GM03348 (cell line): Measurements from ENCODE around the gene SNX20.

Source experiments
- DNase-seq: peaks from one replicate; pipeline ENCODE4 v3.0.0; 2012; ENCODE audit warnings: low spot score

The SNX20 gene

DNA sequence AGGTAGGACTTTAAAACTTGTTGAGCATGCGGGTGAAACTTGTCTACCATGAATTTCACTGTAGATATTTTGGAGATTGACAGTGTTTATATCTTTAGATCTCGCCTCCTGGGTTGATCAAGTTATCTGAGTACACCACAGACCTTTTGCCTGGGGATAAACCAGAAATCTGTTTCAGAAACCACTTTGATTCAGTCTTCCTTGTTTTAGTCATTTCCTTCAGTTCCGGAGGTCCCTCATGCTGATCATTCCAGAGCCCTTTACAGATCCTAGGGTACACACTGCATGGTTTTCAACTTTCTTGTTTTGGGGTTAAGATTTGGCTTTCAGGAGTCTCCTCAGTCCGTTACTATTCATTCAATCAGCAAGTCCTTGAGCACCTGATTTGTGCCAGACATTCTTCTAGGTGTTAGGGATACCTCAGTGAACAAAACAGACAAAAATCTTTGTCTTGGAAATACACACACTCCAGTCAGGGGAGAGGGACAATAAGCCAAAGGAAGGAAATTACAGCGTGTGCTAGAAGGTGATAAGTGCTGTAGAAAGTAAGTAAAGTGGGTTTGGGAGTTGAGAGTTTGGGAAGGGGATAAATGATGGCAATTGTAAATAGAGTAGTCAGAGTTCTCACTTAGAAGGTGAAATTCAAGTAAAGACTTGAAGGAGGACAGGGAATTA lies 24.5 kb upstream of the SNX20 start:
- DNase-seq, result no peak

DNA sequence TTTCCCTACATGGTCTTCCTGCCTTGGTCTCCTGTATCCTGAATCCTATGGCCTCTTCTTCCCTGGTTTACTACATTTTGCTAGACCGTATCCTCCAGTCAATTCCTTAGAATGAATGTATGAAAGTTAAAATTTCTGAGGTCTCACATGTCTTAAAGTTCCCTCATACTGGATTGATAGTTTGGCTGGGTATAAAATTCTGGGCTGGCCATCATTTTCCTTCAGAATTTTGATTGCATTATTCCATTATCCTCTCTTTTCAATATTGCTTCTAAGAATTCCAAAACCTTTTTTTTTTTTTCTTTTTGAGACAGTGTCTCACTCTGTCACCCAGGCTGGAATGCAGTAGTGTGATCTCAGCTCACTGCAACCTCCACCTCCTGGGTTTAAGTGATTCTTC lies 23.1 kb upstream of the SNX20 start:
- DNase-seq, result no peak

DNA sequence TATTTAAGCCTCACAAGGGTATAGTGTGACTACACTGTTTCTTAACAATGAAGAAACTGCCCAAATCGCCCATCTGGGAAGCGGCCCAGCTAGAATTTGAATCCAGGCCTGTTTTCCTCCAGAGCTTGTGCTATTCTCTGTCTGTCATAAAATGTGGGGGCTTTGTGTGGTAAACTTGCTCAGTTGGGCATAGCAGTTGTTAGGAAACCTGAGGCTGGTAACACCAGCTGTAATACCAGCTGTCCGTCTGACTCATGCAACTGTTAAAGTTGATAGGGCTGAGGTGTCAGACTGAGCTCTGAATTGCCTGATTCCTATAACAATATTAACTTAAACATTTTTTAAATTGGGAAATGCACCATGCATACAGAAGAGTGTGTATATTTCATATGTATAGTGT lies 21.6 kb upstream of the SNX20 start:
- DNase-seq, result no peak

DNA sequence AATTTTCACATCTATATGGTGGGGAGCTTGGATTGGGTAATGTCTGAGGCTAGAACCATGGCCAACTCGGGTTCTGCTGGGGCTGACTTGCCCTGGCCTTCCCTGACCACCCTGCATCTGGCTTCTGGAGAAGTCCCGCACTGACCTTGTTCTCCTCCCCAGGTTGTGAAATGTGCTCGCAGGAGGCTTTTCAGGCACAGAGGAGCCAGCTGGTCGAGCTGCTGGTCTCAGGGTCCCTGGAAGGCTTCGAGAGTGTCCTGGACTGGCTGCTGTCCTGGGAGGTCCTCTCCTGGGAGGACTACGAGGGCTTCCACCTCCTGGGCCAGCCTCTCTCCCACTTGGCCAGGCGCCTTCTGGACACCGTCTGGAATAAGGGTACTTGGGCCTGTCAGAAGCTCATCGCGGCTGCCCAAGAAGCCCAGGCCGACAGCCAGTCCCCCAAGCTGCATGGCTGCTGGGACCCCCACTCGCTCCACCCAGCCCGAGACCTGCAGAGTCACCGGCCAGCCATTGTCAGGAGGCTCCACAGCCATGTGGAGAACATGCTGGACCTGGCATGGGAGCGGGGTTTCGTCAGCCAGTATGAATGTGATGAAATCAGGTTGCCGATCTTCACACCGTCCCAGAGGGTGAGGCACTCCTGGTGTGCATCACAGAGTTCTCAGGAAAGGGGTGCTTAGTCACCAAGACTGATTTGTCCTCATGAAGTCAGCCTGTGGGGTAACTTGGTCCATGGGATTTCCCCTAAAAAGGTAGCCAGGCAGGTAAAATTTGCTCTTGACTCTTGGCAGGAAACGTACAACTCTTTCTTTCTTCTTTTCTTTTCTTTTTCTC lies 18.4 kb upstream of the SNX20 start:
- DNase-seq, result no peak

DNA sequence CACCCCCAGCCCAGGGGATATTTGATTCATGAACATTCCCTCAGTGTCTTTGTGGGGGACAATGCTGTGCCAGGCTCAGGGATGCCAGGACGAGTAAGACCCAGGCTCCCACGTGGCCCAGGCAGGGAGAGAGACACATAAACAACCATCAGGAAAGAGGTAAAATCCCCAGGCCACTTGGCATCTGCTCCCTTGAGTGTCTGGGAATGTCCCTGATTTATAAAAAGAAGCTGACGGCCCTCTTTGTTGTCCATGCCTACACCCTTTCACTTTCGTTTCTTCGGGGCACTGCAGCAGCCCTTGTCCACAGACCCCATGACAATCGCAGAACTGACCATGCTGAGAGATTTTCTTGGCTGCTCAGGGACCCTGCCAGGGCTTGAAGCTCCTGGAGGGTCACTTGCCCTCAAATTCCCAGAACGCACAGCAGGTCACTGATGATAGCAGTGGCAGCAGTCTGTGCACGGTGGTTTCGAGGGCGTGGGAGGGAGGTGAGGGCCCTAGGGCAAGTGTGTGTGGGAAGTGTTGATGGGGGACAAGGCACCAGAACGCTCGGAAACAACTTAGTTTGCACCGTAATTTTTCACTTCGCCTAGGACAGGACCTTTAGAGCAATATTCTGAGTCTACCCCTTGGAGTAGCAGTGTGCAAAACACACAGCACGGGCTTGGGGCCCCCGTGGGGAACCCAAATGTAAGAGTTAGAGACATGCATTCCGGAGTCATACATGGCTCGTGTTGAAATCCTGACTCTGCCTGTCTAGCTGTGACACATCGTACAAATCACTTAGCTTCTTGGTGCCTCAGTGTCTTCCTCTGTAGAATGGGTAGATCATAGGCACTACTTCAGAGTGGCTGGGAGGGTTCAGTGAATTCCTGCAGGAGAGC lies 17.0 kb upstream of the SNX20 start:
- no peak for DNase-seq

DNA sequence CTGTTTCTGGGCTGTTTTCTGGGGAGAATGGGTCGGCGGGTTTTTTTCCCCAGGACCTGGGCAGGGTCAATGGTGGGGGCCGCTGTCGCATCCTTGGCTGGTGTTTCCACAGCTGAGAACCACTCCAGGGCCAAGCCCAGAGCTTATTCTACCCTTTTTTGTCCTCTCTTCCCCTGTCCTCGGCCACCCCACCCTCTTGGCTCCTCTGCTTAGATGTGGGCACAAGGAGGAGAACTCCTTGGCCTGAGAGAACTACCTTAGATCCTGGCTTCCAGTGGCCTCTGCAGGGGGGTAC lies 16.3 kb upstream of the SNX20 start:
- no peak for DNase-seq

DNA sequence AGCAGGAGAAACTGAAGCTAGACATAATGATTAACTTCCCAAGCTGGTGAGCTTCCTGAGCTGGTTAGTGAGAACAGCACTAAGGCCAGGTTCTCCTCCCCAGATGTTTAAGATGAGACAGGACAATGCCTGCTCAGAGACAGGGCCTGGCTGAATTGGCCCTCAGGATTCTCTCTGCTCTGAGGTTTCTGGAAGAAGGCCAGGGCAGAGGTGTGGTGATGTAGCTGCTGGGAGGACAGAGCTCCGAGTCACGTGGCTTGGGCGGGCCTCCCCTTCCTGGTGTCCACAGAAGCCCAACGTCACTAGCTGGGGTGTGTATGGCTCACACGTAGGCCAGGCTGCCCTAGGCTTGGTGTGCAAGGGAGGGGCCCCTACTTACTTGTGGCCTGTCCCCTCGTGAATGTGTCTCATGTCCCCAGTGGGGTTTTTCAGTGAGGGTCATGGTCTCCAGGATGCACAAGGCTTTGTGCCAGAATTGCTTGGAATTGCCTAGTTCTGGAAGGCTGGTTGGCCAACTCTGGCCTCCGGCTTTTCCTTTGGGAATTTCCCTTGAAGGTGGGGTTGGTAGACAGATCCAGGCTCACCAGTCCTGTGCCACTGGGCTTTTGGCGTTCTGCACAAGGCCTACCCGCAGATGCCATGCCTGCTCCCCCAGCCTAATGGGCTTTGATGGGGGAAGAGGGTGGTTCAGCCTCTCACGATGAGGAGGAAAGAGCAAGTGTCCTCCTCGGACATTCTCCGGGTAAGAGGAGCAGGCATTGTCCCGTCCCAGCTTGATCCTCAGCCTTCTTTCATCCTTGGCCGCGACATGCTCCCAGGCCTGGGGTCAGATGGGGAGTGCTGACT lies 15.7 kb upstream of the SNX20 start:
- peak; percentile 31 for DNase-seq

DNA sequence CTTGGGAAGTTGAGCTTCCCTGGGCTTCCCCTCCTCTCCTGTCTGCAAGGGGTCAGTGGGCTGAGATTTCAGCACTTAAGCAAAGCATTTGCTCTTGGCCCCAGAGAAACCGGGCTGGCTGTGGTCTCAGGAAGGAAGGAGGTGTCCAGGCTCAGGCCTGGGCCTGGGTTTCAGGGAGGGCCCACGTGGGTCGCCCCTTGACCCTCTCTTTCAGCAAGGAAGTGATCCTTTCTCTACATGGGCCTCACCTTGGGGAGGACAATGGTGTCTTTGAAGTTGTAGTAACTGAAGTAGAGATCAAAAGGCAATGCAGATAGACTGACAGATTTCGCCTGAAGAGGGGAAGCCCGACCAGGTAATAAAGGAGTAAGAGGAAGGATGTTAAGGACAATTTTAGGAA lies 15.0 kb upstream of the SNX20 start:
- DNase-seq, result no peak

DNA sequence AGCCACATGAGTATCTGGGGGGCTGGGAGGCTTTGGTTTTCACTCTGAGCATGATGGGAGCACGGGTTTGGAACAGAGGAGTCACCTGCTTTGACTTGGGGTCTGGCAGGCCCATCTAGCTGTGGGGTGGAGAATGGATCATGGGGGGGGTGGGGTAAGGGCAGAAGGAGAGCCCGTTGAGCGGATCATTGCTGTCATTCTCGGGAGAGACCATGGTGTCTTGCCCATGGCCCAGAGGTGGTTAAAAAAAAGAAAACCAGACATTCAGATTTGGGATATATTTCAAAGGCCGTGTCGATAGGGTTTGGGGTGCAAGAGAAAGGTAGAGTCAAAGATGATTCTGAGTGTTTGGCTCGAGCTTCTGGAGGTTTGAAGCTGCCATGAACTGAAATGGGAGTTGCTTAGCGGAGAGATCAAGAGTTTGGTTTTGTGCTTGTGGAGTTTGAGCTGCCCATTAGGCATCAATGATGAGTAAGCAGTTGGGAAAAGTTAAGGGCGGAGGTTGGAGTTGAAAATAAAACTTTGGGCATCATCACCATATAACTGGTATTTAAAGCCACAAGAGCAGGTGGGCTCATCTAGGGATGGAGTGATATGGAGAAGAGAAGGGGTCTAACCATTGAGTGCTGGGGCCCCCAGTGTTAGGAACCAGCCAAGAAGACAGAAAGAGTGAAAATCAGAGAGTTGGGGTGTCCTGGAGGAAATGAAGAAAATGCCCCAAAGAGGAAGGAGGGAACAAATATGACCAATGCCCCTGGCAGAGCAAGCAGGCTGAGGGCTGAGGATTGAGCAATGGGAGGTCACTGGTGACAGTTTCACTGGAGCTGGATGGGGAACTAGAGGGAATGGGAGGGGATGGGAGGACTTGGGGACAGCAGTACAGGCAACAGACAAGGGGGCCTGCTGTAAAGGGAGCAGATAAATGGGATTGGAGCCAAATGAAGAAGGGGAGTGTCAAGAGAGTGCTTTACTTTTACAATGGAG lies 14.2 kb upstream of the SNX20 start:
- DNase-seq, result no peak

DNA sequence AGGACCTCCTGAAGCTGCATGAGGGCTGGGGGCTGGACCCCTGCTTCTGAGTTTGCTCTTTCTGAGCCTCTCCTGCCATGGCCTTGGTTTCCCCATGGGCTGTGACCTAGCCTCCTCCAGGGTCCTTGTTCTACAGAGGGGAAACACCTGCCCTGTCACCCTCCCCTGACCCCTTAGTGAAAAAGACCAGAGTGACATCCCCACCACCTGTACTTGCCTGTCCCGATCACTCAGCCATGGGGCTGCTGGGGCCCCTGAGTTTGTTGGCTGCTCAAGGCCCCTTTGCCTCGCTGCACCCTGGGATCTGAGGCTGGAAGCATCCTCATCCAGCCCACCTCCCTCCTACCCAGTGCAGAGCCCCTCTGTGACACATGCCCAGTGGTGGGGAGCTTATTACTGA lies 13.1 kb upstream of the SNX20 start:
- no peak for DNase-seq

DNA sequence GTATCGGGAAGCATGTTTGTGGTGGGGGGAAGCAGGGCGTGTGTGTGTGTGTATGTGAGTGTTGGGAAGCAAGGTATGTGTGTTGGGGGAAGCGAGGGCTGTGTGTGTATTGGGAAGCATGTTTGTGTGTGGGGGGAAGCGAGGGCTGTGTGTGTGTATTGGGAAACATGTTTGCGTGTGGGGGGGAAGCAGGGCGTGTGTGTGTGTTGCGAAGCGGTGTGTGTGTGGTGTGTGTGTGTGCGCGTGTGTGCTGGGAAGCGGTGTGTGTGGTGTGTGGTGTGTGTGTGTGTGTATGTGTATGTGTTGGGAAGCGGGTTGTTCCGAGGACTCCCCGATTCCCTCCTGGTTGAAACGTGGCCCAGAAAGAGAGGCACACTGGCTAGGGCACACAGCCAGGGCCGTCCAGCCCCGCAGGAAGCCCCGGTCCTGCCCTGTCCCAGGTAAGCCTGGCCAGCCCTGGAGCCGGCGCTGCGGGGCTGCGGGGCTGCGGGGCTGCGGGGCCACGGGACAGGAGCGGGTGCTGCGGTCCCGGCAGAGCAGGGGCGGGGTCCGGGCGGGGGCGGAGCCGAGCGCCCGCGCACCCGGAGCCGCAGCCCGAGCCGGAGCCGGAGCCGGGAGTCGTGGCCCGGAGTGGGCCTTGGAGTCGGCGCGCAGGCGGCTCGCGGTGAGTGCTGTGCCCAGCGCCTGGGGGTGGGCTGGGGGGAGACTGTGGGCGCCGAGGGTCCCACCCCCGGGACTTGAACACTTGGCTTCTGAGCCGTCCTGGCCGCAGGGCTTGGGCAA lies 12.1 kb upstream of the SNX20 start, which contains the start of gene NOD2:
Gene NOD2, plus strand, starts transcription at position 608 of the 783 bp plus-strand sequence. CDS start 5,890 bp downstream, outside the sequence.
- peak; percentile 76 for DNase-seq

DNA sequence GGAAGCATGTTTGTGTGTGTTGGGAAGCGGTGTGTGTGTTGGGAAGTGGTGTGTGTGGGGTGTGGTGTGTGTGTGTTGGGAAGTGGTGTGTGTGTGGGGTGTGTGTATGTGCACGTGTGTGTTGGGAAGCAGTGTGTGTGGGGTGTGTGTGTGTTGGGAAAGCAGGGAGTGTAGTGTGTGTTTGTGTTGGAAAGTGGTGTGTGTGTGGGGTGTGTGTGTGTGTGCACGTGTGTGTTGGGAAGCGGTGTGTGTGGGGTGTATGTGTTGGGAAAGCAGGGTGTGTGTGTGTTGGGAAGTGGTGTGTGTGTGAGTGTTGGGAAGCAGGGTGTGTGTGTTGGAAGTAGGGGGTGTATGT lies 11.5 kb upstream of the SNX20 start:
- DNase-seq, result no peak

DNA sequence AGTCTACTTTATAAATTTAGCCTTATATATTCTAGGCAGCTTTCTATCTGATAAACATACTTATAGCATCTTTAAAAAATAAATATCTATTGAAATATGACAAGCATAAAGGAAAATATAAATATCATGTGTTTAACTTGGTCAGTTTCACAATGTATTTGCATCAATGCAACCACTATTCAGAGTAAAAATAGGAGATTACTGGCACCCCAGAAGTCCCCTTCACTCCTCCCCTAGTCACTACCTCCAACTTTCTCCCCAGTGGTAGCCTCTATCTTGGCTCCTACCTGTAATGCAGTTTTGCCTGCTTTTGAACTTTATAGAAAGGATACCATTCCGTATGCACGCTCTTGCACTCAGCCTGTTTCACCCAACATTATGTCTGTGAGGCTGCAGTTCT lies 9.1 kb upstream of the SNX20 start:
- no peak for DNase-seq

DNA sequence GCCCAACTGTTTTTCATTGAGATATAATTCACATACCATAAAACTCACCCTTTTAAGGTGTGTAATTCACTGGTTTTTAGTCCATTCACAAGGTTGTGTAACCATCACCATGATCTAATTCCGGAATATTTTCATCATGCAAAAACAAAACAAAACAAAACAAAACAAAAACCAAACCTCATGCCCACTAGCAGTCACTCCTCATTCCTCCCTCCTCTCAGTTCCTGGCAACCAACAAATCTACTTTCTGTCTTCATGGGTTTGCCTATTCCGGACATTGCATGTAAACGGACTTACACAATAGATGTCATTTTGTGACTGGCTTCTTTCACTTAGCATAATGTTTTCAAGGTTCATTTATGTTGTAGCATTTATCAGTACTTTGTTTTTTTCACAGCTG lies 7.8 kb upstream of the SNX20 start:
- no peak for DNase-seq

DNA sequence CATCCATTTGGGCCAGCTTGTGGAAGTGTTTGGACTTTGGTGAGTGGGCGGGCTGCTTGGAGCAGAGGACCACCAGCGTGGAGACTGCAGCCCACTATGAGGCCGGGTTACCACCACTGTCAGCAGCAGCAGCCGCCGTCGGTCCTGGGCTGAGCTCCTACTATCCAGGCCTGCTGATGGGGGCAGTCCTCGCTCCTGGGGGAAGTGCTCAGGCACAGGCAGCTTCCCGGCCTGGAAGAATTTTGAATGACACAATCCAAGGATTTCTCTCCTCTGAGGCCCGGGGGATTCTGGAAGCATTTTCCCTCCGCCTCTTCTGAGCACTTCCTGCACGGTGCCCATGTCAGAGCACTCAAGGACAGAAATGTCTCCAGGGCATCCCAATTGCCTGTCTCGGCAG lies 7.0 kb upstream of the SNX20 start:
- no peak for DNase-seq

DNA sequence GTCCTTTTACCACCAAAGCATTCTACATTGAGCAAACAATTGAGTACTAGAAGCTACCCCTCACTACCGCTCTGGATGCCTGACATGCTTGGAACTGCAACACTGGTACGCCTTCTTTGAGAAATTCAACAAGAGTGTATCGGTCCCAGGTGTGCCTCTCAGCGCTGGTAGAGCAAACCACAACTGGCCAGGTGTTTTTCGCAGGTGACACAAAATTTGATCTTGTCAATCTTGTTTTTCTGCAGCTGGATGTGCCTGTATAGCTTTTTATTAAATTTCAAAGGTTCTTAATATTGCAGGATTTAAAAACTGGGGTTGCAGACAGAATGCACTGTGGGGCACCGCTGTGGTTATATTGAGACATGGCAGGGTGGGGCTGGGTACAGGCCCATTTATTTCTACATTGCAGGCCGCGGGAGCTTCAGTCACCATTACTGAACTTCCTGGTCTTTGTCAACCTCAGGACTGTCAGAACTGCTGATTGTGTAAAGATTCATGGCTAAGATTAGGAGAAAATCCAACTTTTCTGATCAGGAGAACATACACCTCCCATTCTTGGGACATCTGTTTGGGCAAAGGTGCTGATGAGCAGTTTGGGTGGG lies 4.5 kb upstream of the SNX20 start:
- DNase-seq, result no peak

DNA sequence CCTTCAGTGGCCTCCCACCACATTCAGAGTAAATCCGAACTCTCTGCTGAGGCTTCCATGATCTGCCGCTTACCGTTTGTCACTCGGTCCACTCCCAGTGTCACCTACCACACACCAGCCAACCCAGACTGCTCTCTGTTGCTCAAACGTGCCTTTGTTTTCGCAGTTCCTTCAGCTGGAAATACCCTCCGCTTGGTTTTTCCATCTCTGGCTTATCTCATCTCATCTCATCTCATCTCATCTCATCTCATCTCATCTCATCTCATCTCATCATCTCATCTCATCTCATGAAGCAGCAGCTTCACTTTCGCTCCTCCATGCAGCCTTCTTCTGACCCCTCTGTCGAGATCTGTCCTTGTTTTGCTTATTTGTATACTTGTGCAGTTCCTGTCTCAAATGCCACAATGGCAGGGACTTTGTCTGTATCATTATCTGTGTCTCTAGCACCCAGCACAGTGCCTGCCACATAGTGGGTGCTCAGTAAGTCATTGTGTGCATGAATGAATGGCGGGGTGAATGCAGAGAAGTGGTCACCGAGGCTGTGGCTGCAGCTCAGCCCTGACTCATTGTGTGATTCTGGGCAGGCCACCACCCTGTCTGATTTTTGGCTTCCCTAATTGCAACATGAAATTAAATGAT lies 3.8 kb upstream of the SNX20 start:
- DNase-seq, result no peak

DNA sequence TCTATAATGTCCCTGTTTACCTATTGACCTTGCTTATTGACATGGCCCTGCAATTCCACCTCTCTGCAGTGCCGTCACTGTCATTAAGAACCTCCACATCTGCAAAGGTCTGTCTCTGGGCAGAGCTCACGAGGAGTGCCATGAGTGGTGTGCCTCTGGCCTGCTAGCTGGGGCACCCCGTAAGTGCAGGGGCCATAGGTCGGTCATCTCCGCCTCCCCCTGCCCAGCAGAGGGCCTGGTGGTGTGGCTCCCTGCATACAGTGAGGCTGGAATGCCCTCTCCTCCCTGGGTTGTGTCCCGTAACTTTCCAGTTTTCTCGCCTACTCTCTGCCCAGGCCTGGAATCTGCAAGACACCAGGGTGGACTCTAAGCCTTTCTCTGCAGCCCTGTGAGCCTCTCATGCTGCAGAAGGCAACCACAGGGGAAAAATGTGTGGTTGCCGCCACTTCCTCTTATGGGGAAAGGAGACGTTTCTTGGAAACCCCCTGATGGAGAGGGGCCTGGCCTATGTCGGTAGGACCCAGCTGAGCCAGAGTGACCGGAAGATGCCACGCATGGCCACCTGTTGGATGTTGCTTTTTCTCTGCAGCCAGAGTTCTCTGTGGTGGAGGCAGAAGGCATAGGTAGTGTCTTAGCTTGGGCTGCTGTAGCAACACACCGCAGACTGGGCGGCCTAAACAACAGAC lies 2.7 kb upstream of the SNX20 start:
- no peak for DNase-seq

DNA sequence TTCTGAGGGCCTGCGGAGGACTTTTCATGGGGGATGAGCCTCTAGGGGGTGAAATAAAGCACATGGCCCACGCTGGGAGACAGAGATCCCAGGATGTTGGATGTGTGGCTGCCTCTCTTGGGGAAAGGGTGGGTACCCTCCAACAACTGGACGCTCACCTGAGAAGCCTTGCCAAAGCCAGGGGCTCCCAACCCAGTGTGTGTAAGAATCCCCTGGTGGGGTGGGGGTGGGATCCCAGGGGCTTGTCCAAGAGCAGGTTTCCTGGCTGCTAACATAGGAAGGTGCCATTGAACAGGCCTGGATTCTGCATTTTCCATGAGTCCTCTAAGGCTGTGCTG lies 587 bp downstream of the SNX20 start:
- no peak for DNase-seq
